LoVo (cell line): Measurements from ENCODE around the gene PTPRD.
A peak's percentile ranks its signal among the peaks of the same experiment; 100 is the strongest.

Experiments
- DNase-seq: peaks from one replicate; pipeline ENCODE4 v3.0.0-alpha.2; 2016; ENCODE audit warnings: low spot score

The PTPRD gene

GRCh38 chr9:10268531-10269485, 344.0 kb downstream of the PTPRD start:
- peak; percentile 4 for DNase-seq

GRCh38 chr9:10265153-10265631, 347.6 kb downstream of the PTPRD start:
- no peak for DNase-seq

GRCh38 chr9:10260501-10260900, 352.3 kb downstream of the PTPRD start:
- DNase-seq: no peak

- DNase-seq: no peak
These were observed 353.1 kb downstream of the PTPRD start for GRCh38 chr9:10259668-10260067.

GRCh38 chr9:10255758-10256157, 357.0 kb downstream of the PTPRD start:
- no peak for DNase-seq

- DNase-seq: no peak
These were observed 358.5 kb downstream of the PTPRD start for GRCh38 chr9:10254338-10254737.

- DNase-seq: no peak
These were observed 359.5 kb downstream of the PTPRD start for GRCh38 chr9:10253341-10253740.

GRCh38 chr9:10252174-10252573, 360.6 kb downstream of the PTPRD start:
- no peak for DNase-seq

GRCh38 chr9:10251490-10251889, 361.3 kb downstream of the PTPRD start:
- DNase-seq: no peak

GRCh38 chr9:10250219-10250618, 362.6 kb downstream of the PTPRD start:
- DNase-seq: no peak

- DNase-seq: no peak
These were observed 363.9 kb downstream of the PTPRD start for GRCh38 chr9:10248890-10249289.

- no peak for DNase-seq
These were observed 370.5 kb downstream of the PTPRD start for GRCh38 chr9:10242255-10242654.

- no peak for DNase-seq
These were observed 374.7 kb downstream of the PTPRD start for GRCh38 chr9:10238087-10238486.

GRCh38 chr9:10237584-10237983, 375.2 kb downstream of the PTPRD start:
- no peak for DNase-seq

- no peak for DNase-seq
These were observed 376.6 kb downstream of the PTPRD start for GRCh38 chr9:10236161-10236560.

GRCh38 chr9:10235376-10235775, 377.4 kb downstream of the PTPRD start:
- no peak for DNase-seq

GRCh38 chr9:10232352-10232930, 380.4 kb downstream of the PTPRD start:
- no peak for DNase-seq

- no peak for DNase-seq
These were observed 382.3 kb downstream of the PTPRD start for GRCh38 chr9:10230512-10230911.

- DNase-seq: no peak
These were observed 384.7 kb downstream of the PTPRD start for GRCh38 chr9:10228082-10228481.

- DNase-seq: no peak
These were observed 385.8 kb downstream of the PTPRD start for GRCh38 chr9:10226996-10227395.

- no peak for DNase-seq
These were observed 400.1 kb downstream of the PTPRD start for GRCh38 chr9:10212702-10213101.

- DNase-seq: no peak
These were observed 404.1 kb downstream of the PTPRD start for GRCh38 chr9:10208691-10209069.

GRCh38 chr9:10204276-10204675, 408.5 kb downstream of the PTPRD start:
- DNase-seq: no peak
